Liver (tissue), 9 donors: ENCODE measurements around the gene DCAF4. TPM values are rescaled to one million over a fixed set of nuclear protein-coding genes. Genes with fewer than 3 reads are reported as not detected.

Experiments used
- DNase-seq: peaks from one replicate; pipeline ENCODE4 v3.0.0-alpha.2; 2017; ENCODE audit warnings: low spot score
- H3K27ac ChIP-seq, 2 donors: one replicate each; pipeline ENCODE4 v1.7.0; 2013; ENCODE audit warnings: inconsistent platforms in 2 of 2, low read length in 2 of 2, control low read depth in 1 of 2, low read depth in 1 of 2, mild to moderate bottlenecking in 1 of 2
- H3K27me3 ChIP-seq, 4 donors: one replicate each; pipeline versions ENCODE4 v1.6.1 to v1.7.0; 2013; ENCODE audit warnings: low read length in 3 of 4, inconsistent platforms in 1 of 4, mild to moderate bottlenecking in 1 of 4, moderate library complexity in 1 of 4; ENCODE audit not compliant: control insufficient read depth in 4 of 4, insufficient read depth in 4 of 4
- H3K36me3 ChIP-seq, 4 donors: one replicate each; pipeline versions ENCODE4 v1.6.1 to v1.7.0; 2013; ENCODE audit warnings: low read length in 3 of 4, mild to moderate bottlenecking in 3 of 4, low read depth in 1 of 4, moderate library complexity in 1 of 4; ENCODE audit not compliant: control insufficient read depth in 4 of 4, insufficient read depth in 3 of 4
- H3K4me1 ChIP-seq, 4 donors: one replicate each; pipeline versions ENCODE4 v1.6.1 to v1.7.0; 2013; ENCODE audit warnings: low read length in 3 of 4, mild to moderate bottlenecking in 3 of 4, moderate library complexity in 1 of 4; ENCODE audit not compliant: control insufficient read depth in 4 of 4, insufficient read depth in 4 of 4
- H3K4me3 ChIP-seq, 3 donors: one replicate each; pipeline versions ENCODE4 v1.6.1 to v1.7.0; 2013; ENCODE audit warnings: low read length in 3 of 3, control low read depth in 1 of 3, low read depth in 1 of 3, mild to moderate bottlenecking in 1 of 3
- H3K9ac ChIP-seq, 2 donors: one replicate each; pipeline ENCODE4 v1.7.0; 2013; ENCODE audit warnings: low read length in 2 of 2, mild to moderate bottlenecking in 2 of 2, moderate library complexity in 2 of 2, control low read depth in 1 of 2, low read depth in 1 of 2
- H3K9me3 ChIP-seq, 4 donors: one replicate each; pipeline versions ENCODE4 v1.6.1 to v1.7.0; 2013; ENCODE audit warnings: low read length in 3 of 4; ENCODE audit not compliant: control insufficient read depth in 4 of 4
- EGR1 ChIP-seq, 2 donors: IDR thresholded peaks; 2 replicates each; pipeline ENCODE4 v1.6.1; 2016 to 2018; ENCODE audit warnings: antibody characterized with exemption in 2 of 2, low read depth in 2 of 2
- FOXA1 ChIP-seq: IDR thresholded peaks from 2 replicates; pipeline ENCODE4 v1.6.1; 2016; ENCODE audit warnings: antibody characterized with exemption
- FOXA2 ChIP-seq: IDR thresholded peaks from 2 replicates; pipeline ENCODE4 v1.6.1; 2016; ENCODE audit warnings: antibody characterized with exemption
- GABPA ChIP-seq, 2 donors: IDR thresholded peaks in 1 of 2; conservative IDR thresholded peaks in 1 of 2; 2 replicates each; pipeline ENCODE4 v1.6.1; 2016; ENCODE audit warnings: antibody characterized with exemption in 2 of 2, mild to moderate bottlenecking in 1 of 2, moderate library complexity in 1 of 2
- HNF4A ChIP-seq, 2 donors: conservative IDR thresholded peaks; 2 replicates each; pipeline ENCODE4 v1.6.1; 2016; ENCODE audit warnings: antibody characterized with exemption in 2 of 2, mild to moderate bottlenecking in 2 of 2
- HNF4G ChIP-seq: IDR thresholded peaks from 2 replicates; pipeline ENCODE4 v1.6.1; 2016; ENCODE audit warnings: antibody characterized with exemption
- JUND ChIP-seq, 2 donors: IDR thresholded peaks; 2 replicates each; pipeline ENCODE4 v1.6.1; 2016; ENCODE audit warnings: antibody characterized with exemption in 2 of 2
- NR2F2 ChIP-seq: IDR thresholded peaks from 2 replicates; pipeline ENCODE4 v1.6.1; 2016; ENCODE audit warnings: antibody characterized with exemption
- RXRA ChIP-seq, 2 donors: IDR thresholded peaks; 2 replicates each; pipeline ENCODE4 v1.6.1; 2017 to 2018; ENCODE audit warnings: antibody characterized with exemption in 2 of 2, mild to moderate bottlenecking in 1 of 2
- SP1 ChIP-seq: IDR thresholded peaks from 2 replicates; pipeline ENCODE4 v1.6.1; 2018; ENCODE audit warnings: antibody characterized with exemption, mild to moderate bottlenecking
- TAF1 ChIP-seq: conservative IDR thresholded peaks from 2 replicates; pipeline ENCODE4 v1.6.1; 2016; ENCODE audit warnings: antibody characterized with exemption, mild to moderate bottlenecking
- YY1 ChIP-seq: IDR thresholded peaks from 2 replicates; pipeline ENCODE4 v1.6.1; 2016; ENCODE audit warnings: antibody characterized with exemption, mild to moderate bottlenecking
- WGBS: extraction: QIAGEN DNeasy Blood & Tissue Kit; methylation state at CpG from one replicate; pipeline ENCODE4 v1.1.7; 2013; 5-methylcytosine and 5-hydroxymethylcytosine counted together
- polyA plus RNA-seq, 2 donors: library from polyadenylated mRNA; stranded (reverse) in 1 of 2; unstranded in 1 of 2; fragments of 200-250 nt in 1 of 2; fragments of >200 nt in 1 of 2; fragmentation: Nextera tagmentation in 1 of 2; extraction: Ambion mirVana in 1 of 2; gene quantifications; one replicate each; pipeline versions ENCODE4 v1.2.1 to v1.2.3, GENCODE V29; 2013 to 2015
- total RNA-seq, 2 donors: library from RNA; depleted of rRNA; stranded (reverse); fragments of >200 nt; gene quantifications; one replicate each; pipeline ENCODE4 v1.2.3, GENCODE V29; 2014
- TF ChIP-seq, protein P1 (sequence below): IDR thresholded peaks from 2 replicates; pipeline ENCODE4 v1.6.1; 2016; ENCODE audit warnings: antibody characterized with exemption
- TF ChIP-seq, protein P2 (sequence below): IDR thresholded peaks from 2 replicates; pipeline ENCODE4 v1.6.1; 2016; ENCODE audit warnings: antibody characterized with exemption
- TF ChIP-seq, protein P3 (sequence below): IDR thresholded peaks from 2 replicates; pipeline ENCODE4 v1.6.1; 2016; ENCODE audit warnings: antibody characterized with exemption
- TF ChIP-seq, protein P4 (sequence below): IDR thresholded peaks from 2 replicates; pipeline ENCODE4 v1.6.1; 2016; ENCODE audit warnings: antibody characterized with exemption, mild to moderate bottlenecking
- donor health status: healthy.
- donor health status: healthy.
- donor health status: healthy.
- donor health status: healthy.
- donor health status: healthy.

DCAF4 gene
- total and polyA plus RNA-seq, 4 donors: 3.5 to 11.0 (median 6.1) TPM

DNA sequence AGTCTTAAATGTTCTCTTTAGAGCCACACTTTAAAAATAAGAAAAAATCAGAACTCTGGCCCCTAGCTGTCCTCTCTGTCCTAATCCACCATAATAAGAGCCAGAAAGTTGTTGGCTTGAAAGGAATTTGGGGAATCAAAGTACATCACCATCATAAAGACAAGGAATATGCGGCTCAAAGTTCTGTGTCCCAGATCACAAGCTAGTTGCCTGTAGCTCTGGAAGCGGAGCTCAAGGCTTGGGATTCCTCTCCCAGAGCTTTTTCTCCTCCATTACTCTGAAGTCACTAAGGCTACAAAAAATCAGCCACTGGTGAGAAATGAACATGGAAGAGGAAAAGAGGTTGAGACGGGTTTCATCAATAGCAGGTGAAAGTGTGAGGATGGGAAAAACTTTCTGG is 38.8 kb upstream of the DCAF4 start:
- no peaks in the 10 kb centered on the region for H3K27me3 ChIP-seq
- H3K36me3 ChIP-seq: no peaks in the 10 kb centered on the region
- TF ChIP-seq, protein P1, sequence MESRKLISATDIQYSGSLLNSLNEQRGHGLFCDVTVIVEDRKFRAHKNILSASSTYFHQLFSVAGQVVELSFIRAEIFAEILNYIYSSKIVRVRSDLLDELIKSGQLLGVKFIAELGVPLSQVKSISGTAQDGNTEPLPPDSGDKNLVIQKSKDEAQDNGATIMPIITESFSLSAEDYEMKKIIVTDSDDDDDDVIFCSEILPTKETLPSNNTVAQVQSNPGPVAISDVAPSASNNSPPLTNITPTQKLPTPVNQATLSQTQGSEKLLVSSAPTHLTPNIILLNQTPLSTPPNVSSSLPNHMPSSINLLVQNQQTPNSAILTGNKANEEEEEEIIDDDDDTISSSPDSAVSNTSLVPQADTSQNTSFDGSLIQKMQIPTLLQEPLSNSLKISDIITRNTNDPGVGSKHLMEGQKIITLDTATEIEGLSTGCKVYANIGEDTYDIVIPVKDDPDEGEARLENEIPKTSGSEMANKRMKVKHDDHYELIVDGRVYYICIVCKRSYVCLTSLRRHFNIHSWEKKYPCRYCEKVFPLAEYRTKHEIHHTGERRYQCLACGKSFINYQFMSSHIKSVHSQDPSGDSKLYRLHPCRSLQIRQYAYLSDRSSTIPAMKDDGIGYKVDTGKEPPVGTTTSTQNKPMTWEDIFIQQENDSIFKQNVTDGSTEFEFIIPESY: no peak
- TF ChIP-seq, protein P2, sequence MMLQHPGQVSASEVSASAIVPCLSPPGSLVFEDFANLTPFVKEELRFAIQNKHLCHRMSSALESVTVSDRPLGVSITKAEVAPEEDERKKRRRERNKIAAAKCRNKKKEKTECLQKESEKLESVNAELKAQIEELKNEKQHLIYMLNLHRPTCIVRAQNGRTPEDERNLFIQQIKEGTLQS: no peak
- H3K9me3 ChIP-seq: no peaks in the 10 kb centered on the region
- 96% methylated on average over 3 of the region's 3 CpGs for WGBS
- H3K9ac ChIP-seq: no peak overlapping the region
- DNase-seq: no peak
- no peak overlapping the region for H3K27ac ChIP-seq
- H3K4me3 ChIP-seq: no peak overlapping the region
- peaks cover 3 to 11% (median 7%) of the 10 kb centered on the region in 4 donors for H3K4me1 ChIP-seq

DNA sequence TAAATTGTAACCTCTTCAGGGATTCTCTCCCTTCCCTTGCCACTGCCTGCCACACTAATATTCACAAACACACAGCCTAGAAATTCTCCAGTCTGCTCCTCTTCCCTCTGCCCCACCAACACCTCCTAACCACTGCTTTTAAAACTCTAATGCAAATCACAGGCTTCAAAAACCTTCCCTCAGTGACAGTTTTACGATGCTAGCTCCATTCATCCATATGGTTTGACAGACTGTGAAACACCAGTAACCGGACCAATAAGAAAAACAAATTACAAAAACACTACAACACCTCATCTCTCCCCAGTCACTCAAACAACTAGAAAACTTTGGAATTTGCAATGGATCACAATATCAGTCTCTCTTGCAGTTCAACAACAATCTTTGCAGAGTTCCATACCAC is 38.1 kb upstream of the DCAF4 start:
- Histone ChIP-seq H3K4me1 (peaks cover 3 to 17% (median 10%) of the 10 kb centered on the region in 4 donors), H3K4me3 (no peak overlapping the region), H3K36me3 (no peaks in the 10 kb centered on the region), H3K9ac (no peak overlapping the region), H3K27me3 (no peaks in the 10 kb centered on the region), H3K9me3 (no peaks in the 10 kb centered on the region), H3K27ac (no peak overlapping the region)
- TF ChIP-seq FOXA1 (no peak), SP1 (no peak)
- TF ChIP-seq, protein P1: no peak
- DNase-seq: no peak
- WGBS: 95% methylated on average over 2 of the region's 2 CpGs

DNA sequence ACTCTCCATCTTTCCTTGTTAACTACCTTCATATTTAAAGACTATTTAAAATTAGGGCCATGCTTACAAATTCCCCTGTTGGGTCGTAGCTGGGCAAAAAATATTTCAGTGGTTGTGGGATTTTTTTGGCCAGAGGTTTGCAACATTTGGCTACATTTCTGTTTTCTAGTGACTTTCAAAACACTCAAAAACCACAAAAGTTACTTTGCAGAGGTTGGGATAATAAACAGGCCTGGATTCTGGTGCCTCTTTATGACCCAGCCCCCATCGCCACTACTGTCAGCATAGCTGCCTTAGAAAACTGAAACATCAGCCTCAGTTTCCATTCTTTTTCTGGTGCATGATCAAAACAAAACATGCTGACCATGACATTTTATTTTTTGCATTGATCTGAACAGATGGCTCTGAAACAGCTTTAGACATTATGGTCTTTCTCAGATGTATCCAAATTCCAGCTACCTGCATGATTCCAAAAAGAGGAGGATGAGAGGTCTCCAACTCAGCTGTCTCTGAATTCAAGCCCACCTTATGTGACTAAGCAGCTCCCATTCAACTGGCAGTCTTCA is 37.5 kb upstream of the DCAF4 start:
- no peak overlapping the region for H3K9ac ChIP-seq
- DNase-seq: no peak
- 91% methylated on average over 2 of the region's 2 CpGs for WGBS
- no peak overlapping the region for H3K27ac ChIP-seq
- no peaks in the 10 kb centered on the region for H3K36me3 ChIP-seq
- H3K4me1 ChIP-seq: peaks cover 3 to 17% (median 10%) of the 10 kb centered on the region in 4 donors
- H3K9me3 ChIP-seq: no peaks in the 10 kb centered on the region
- H3K4me3 ChIP-seq: no peak overlapping the region
- H3K27me3 ChIP-seq: no peaks in the 10 kb centered on the region
- TF ChIP-seq JUND (IDR thresholded peaks at IDR 0.05) (no peak), RXRA (IDR thresholded peaks at IDR 0.05) (no peak), GABPA (IDR thresholded peaks at IDR 0.05 in 1 of 2, conservative IDR thresholded peaks at IDR 0.05 in 1 of 2) (no peak), SP1 (no peak), TAF1 (no peak), HNF4G (no peak), FOXA2 (no peak), YY1 (no peak), EGR1 (IDR thresholded peaks at IDR 0.05; ENCODE audit: low read depth in 2 of 2) (no peak), HNF4A (conservative IDR thresholded peaks at IDR 0.05) (no peak), NR2F2 (no peak), FOXA1 (no peak)
- TF ChIP-seq, protein P1: no peak
- TF ChIP-seq, protein P3, sequence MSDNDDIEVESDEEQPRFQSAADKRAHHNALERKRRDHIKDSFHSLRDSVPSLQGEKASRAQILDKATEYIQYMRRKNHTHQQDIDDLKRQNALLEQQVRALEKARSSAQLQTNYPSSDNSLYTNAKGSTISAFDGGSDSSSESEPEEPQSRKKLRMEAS: no peak
- TF ChIP-seq, protein P2: no peak
- TF ChIP-seq, protein P4, sequence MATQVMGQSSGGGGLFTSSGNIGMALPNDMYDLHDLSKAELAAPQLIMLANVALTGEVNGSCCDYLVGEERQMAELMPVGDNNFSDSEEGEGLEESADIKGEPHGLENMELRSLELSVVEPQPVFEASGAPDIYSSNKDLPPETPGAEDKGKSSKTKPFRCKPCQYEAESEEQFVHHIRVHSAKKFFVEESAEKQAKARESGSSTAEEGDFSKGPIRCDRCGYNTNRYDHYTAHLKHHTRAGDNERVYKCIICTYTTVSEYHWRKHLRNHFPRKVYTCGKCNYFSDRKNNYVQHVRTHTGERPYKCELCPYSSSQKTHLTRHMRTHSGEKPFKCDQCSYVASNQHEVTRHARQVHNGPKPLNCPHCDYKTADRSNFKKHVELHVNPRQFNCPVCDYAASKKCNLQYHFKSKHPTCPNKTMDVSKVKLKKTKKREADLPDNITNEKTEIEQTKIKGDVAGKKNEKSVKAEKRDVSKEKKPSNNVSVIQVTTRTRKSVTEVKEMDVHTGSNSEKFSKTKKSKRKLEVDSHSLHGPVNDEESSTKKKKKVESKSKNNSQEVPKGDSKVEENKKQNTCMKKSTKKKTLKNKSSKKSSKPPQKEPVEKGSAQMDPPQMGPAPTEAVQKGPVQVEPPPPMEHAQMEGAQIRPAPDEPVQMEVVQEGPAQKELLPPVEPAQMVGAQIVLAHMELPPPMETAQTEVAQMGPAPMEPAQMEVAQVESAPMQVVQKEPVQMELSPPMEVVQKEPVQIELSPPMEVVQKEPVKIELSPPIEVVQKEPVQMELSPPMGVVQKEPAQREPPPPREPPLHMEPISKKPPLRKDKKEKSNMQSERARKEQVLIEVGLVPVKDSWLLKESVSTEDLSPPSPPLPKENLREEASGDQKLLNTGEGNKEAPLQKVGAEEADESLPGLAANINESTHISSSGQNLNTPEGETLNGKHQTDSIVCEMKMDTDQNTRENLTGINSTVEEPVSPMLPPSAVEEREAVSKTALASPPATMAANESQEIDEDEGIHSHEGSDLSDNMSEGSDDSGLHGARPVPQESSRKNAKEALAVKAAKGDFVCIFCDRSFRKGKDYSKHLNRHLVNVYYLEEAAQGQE: no peak
